Measurements from ENCODE around the gene CDK17.
"Not testable (repeated sequence)": the region's sequence is repeated elsewhere in the genome, so short reads cannot be mapped to it uniquely, and the experiment has no call there.

The CDK17 gene

DNA sequence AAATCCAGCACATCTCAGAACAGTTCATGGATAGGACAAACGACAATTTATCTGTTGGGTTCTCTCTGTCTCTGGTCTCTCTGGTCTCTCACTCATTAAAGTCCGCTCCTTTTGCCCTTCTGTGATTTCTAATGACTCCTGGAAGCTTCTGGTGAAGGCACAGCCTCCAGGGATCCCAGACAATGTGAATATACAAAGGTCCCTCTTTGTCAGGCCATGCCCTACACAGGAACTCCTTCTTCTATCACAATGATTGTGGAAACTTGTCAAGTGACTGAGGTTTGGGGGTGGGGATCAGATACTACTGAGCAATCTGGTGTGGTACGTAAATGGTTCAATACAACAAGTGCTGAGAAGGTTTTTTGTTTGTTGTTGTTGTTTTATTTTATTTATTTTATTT lies 42.7 kb upstream of the CDK17 start:
- Mint-ChIP-seq H3K4me3 (no peak overlapping the region), H3K4me1 (no peaks in the 10 kb centered on the region), H3K36me3 (ENCODE audit: low read depth) (no peaks in the 10 kb centered on the region), H3K27me3 (ENCODE audit: low read depth) (no peaks in the 10 kb centered on the region), H3K27ac (no peak overlapping the region), H3K9me3 (no peaks in the 10 kb centered on the region)
- TF ChIP-seq CTCF (IDR thresholded peaks at IDR 0.05; ENCODE audit: unreplicated experiment in 3 of 3): no peak

DNA sequence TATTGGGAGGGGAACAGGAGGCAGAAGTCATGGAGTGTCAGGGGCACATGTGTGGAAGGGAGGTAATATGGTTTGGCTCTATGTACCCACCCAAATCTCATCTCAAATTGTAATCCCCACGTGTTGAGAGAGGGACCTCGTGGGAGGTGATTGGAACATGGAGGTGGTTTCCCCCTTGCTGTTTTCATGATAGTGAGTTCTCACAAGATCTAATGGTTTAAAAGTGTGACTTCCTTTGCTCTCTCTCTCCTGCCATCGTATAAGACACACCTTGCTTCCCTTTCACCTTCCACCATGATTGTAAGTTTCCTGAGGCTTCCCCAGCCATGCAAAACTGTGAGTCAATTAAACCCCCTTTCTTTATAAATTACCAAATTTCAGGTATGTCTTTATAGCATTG lies 41.6 kb upstream of the CDK17 start:
- TF ChIP-seq CTCF (IDR thresholded peaks at IDR 0.05; ENCODE audit: unreplicated experiment in 3 of 3): no peak
- no peaks in the 10 kb centered on the region for H3K27me3 Mint-ChIP-seq (ENCODE audit: low read depth)
- H3K4me3 Mint-ChIP-seq: no peak overlapping the region
- H3K27ac Mint-ChIP-seq: no peak overlapping the region
- no peaks in the 10 kb centered on the region for H3K36me3 Mint-ChIP-seq (ENCODE audit: low read depth)
- no peaks in the 10 kb centered on the region for H3K4me1 Mint-ChIP-seq
- no peaks in the 10 kb centered on the region for H3K9me3 Mint-ChIP-seq

GRCh38 chr12:96438330-96438729 lies 38.1 kb upstream of the CDK17 start:
- Mint-ChIP-seq H3K36me3 (ENCODE audit: low read depth) (no peaks in the 10 kb centered on the region), H3K27ac (no peak overlapping the region), H3K9me3 (no peaks in the 10 kb centered on the region), H3K4me3 (no peak overlapping the region), H3K27me3 (ENCODE audit: low read depth) (no peaks in the 10 kb centered on the region), H3K4me1 (no peaks in the 10 kb centered on the region)
- no peak for TF ChIP-seq CTCF (IDR thresholded peaks at IDR 0.05; ENCODE audit: unreplicated experiment in 3 of 3)

- Mint-ChIP-seq H3K27me3 (ENCODE audit: low read depth) (no peaks in the 10 kb centered on the region), H3K4me1 (no peaks in the 10 kb centered on the region), H3K4me3 (no peak overlapping the region), H3K27ac (no peak overlapping the region), H3K36me3 (ENCODE audit: low read depth) (no peaks in the 10 kb centered on the region), H3K9me3 (no peaks in the 10 kb centered on the region)
- TF ChIP-seq CTCF (IDR thresholded peaks at IDR 0.05; ENCODE audit: unreplicated experiment in 3 of 3): no peak
Measured at GRCh38 chr12:96437171-96437445, 36.9 kb upstream of the CDK17 start.

DNA sequence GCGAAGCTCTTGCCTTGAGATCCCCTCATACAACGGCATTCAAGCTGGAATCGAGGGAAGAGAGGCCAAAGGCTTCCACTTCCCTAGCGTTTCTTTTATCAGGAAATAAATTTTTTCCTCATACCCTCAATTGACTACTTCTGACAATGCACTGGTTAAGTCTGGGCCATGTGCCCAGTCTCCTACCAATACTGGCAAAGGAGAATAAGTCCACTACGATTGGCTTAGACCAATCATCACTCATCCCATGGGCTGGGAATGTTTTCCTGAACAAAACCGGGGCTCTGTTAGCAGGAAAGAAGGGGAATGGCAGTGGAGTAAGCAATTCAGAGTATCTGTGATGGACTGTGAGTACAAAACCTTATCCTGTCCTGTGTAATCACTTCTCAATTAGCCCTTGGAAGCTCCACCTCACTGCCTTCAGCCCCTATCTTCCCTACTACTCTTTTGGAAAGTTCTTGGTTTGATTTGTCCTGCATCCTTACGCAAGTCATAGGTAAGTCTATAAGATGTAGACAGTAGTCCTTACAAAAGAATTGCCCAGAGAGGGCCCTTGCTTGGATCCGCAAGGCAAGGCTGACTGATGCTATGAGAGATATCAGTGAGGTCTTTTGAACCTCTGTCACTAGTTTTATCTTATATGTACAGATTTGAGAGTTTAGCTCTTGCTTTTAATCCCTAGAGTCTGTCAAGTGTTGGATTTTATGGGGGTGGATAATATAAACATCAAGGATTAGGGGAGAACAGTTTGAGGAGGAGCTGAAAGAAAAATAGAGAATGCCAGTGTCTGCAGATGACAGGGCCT lies 36.3 kb upstream of the CDK17 start:
- Mint-ChIP-seq H3K27ac (no peak overlapping the region), H3K36me3 (ENCODE audit: low read depth) (no peaks in the 10 kb centered on the region), H3K9me3 (no peaks in the 10 kb centered on the region), H3K4me1 (no peaks in the 10 kb centered on the region), H3K4me3 (no peak overlapping the region), H3K27me3 (ENCODE audit: low read depth) (no peaks in the 10 kb centered on the region)
- no peak for TF ChIP-seq CTCF (IDR thresholded peaks at IDR 0.05; ENCODE audit: unreplicated experiment in 3 of 3)

- Mint-ChIP-seq H3K27me3 (ENCODE audit: low read depth) (no peaks in the 10 kb centered on the region), H3K4me3 (no peak overlapping the region), H3K27ac (no peak overlapping the region), H3K4me1 (peaks cover 4% of the 10 kb centered on the region), H3K9me3 (no peaks in the 10 kb centered on the region), H3K36me3 (ENCODE audit: low read depth) (no peaks in the 10 kb centered on the region)
- no peak for TF ChIP-seq CTCF (IDR thresholded peaks at IDR 0.05; ENCODE audit: unreplicated experiment in 3 of 3)
Measured at GRCh38 chr12:96434107-96434506, 33.9 kb upstream of the CDK17 start.

- not testable (repeated sequence) for H3K36me3 Mint-ChIP-seq (ENCODE audit: low read depth); H3K9me3 Mint-ChIP-seq; H3K27ac Mint-ChIP-seq; H3K4me3 Mint-ChIP-seq; H3K27me3 Mint-ChIP-seq (ENCODE audit: low read depth); H3K4me1 Mint-ChIP-seq
Measured at GRCh38 chr12:96432496-96433321, 32.5 kb upstream of the CDK17 start.

All from nephron (organoid).